Gastroesophageal sphincter (tissue), 3 donors: ENCODE measurements around the gene APOBR.
"Not testable (repeated sequence)": the region's sequence is repeated elsewhere in the genome, so short reads cannot be mapped to it uniquely, and the experiment has no call there.

ENCODE experiments used
- EP300 ChIP-seq: sonication (generic); formaldehyde crosslinking; IDR thresholded peaks from one replicate; pipeline ENCODE4 v1.6.1; 2017; ENCODE audit warnings: antibody characterized with exemption, mild to moderate bottlenecking
- POLR2A ChIP-seq, 2 donors: fragments of 450-650 bp; IDR thresholded peaks; one replicate each; pipeline ENCODE4 v1.6.1; 2017; ENCODE audit warnings: antibody characterized with exemption in 2 of 2, mild to moderate bottlenecking in 2 of 2, moderate library complexity in 1 of 2
- TF ChIP-seq, protein P1 (sequence below), 4 experiments: fragments of 200-600 bp in 2 of 4; fragments of 450-650 bp in 2 of 4; sonication (generic) in 1 of 4; IDR thresholded peaks; one replicate each; pipeline ENCODE4 v1.5.1; 2017 to 2019; ENCODE audit warnings: antibody characterized with exemption in 4 of 4, mild to moderate bottlenecking in 2 of 4, moderate library complexity in 2 of 4

DNA sequence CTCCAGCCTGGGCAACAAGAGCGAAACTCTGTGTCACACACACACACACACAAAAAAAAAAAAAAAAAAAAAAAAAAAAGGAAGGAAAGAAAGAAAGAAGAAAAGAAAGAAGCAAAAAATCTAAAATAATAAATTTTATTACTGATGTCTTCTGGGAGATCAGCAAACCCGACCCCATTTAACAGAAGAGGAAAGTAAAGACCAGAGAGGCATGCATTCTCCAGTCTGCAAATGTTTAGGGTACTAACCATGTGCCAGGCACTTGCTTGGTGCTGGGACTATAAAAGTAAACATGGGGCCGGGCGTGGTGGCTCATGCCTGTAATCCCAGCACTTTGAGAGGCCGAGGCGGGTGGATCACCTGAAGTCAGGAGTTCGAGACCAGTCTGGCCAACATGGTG is 51.5 kb downstream of the APOBR start:
- TF ChIP-seq, protein P1, sequence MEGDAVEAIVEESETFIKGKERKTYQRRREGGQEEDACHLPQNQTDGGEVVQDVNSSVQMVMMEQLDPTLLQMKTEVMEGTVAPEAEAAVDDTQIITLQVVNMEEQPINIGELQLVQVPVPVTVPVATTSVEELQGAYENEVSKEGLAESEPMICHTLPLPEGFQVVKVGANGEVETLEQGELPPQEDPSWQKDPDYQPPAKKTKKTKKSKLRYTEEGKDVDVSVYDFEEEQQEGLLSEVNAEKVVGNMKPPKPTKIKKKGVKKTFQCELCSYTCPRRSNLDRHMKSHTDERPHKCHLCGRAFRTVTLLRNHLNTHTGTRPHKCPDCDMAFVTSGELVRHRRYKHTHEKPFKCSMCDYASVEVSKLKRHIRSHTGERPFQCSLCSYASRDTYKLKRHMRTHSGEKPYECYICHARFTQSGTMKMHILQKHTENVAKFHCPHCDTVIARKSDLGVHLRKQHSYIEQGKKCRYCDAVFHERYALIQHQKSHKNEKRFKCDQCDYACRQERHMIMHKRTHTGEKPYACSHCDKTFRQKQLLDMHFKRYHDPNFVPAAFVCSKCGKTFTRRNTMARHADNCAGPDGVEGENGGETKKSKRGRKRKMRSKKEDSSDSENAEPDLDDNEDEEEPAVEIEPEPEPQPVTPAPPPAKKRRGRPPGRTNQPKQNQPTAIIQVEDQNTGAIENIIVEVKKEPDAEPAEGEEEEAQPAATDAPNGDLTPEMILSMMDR (IDR thresholded peaks at IDR 0.05) = not testable (repeated sequence)
- not testable (repeated sequence) for TF ChIP-seq EP300; POLR2A (IDR thresholded peaks at IDR 0.05)
